Memory B cell (primary cell): ENCODE results near the gene RGPD8.

Source experiments
- ATAC-seq: fragments of 150-1000 bp; cut with Tn5 transposase; 2 replicates; pipeline ENCODE4 v1.10.0; 2021; ENCODE audit warnings: low read depth, mild to moderate bottlenecking, moderate library complexity
- DNase-seq, 2 donors: peaks; one replicate each; pipeline ENCODE4 v3.0.0; 2022; ENCODE audit warnings: low spot score in 2 of 2
- H3K27ac Mint-ChIP-seq: one replicate; pipeline ENCODE4 v1.8.0; 2022; ENCODE audit warnings: mild to moderate bottlenecking, moderate library complexity, mixed read lengths
- H3K27me3 Mint-ChIP-seq: one replicate; pipeline ENCODE4 v1.8.0; 2022; ENCODE audit warnings: mixed read lengths
- H3K36me3 Mint-ChIP-seq: one replicate; pipeline ENCODE4 v1.8.0; 2022; ENCODE audit warnings: mild to moderate bottlenecking, mixed read lengths
- H3K4me1 Mint-ChIP-seq: one replicate; pipeline ENCODE4 v1.8.0; 2022; ENCODE audit warnings: mixed read lengths
- H3K4me3 Mint-ChIP-seq: one replicate; pipeline ENCODE4 v1.8.0; 2022; ENCODE audit warnings: mild to moderate bottlenecking, moderate library complexity, mixed read lengths
- H3K9me3 Mint-ChIP-seq: one replicate; pipeline ENCODE4 v1.8.0; 2022; ENCODE audit warnings: mixed read lengths

Gene RGPD8

DNA sequence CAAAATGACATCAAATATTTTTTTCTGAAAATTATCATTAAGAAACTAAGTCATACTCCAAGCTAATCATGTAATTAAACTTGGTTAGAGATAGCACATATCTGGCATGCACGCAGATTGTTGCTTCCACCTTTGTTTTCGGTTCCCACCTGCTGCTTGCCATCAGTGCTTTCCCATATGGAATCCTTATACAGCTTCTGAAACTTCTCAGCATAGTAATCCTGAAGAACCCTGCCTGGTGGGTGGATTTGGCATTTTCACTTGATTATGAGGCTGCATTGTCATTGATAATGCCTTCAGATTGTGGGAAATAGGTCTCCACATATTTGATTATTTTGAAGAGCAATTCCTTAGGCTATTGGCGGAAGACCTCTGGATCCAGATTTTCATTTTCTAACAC, 110.5 kb downstream of the RGPD8 start:
- H3K9me3 Mint-ChIP-seq: peaks cover 1% of the 10 kb centered on the region
- no peak for ATAC-seq
- no peak for DNase-seq
- H3K4me1 Mint-ChIP-seq: peaks cover 2% of the 10 kb centered on the region
- H3K4me3 Mint-ChIP-seq: no peak overlapping the region
- H3K36me3 Mint-ChIP-seq: peaks cover 36% of the 10 kb centered on the region
- no peaks in the 10 kb centered on the region for H3K27me3 Mint-ChIP-seq
- no peak overlapping the region for H3K27ac Mint-ChIP-seq

DNA sequence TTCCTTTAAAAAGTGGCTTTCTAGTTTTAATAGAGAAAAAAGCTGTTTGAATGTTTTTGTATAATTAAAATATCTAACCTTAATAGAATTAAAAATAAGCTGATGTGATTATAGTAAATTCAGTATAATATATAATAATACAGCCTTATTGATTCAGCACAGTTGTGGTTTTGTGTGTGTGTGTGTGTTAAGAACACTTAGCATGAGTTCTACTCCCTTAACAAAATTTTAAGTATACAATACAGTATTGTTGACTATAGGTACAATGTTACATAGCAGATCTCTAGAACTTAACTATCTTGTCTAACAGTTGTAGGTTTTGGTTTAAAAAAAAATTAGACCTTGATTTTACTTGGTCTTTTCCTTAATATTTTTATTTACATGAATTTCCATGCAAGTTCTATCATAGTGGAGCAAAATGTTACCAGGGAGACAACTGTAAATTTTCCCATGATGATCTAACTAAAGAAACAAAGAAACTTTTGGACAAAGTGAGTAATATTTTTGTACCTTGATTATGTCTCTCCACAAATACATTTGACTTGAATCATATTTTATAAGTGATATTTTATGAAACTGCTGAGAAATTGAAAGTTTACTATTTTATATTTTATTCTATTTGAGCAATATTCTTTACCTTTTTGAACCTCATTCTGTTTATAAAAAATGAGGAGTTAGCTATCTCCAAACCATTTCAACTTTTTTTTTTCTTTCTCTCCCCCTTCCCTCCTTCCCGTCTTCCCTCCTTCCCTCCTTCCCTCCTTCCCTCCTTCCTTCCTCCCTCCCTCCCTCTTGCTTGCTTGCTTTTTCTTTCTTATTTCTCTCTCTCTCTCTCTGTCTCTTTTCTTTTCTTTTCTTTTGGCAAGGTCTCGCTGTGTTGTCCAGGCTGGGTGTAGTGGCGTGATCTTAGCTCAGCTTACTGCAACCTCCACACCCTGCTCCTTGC, 111.8 kb downstream of the RGPD8 start:
- Mint-ChIP-seq H3K27ac (peak overlapping the region; percentile 87), H3K4me3 (no peak overlapping the region), H3K36me3 (peaks cover 24% of the 10 kb centered on the region), H3K9me3 (peaks cover 1% of the 10 kb centered on the region), H3K27me3 (no peaks in the 10 kb centered on the region), H3K4me1 (peaks cover 2% of the 10 kb centered on the region)
- ATAC-seq: no peak
- DNase-seq: no peak
